ENCODE results near the gene TSPO.

The TSPO gene

GRCh38 chr22:43203471-43203981 lies 52.2 kb downstream of the TSPO start:
- TF ChIP-seq, protein P1, sequence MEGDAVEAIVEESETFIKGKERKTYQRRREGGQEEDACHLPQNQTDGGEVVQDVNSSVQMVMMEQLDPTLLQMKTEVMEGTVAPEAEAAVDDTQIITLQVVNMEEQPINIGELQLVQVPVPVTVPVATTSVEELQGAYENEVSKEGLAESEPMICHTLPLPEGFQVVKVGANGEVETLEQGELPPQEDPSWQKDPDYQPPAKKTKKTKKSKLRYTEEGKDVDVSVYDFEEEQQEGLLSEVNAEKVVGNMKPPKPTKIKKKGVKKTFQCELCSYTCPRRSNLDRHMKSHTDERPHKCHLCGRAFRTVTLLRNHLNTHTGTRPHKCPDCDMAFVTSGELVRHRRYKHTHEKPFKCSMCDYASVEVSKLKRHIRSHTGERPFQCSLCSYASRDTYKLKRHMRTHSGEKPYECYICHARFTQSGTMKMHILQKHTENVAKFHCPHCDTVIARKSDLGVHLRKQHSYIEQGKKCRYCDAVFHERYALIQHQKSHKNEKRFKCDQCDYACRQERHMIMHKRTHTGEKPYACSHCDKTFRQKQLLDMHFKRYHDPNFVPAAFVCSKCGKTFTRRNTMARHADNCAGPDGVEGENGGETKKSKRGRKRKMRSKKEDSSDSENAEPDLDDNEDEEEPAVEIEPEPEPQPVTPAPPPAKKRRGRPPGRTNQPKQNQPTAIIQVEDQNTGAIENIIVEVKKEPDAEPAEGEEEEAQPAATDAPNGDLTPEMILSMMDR (IDR thresholded peaks at IDR 0.05; ENCODE audit: borderline replicate concordance, insufficient read depth, low read depth, low read length) = no peak
- no peak overlapping the region for H3K4me3 ChIP-seq (ENCODE audit: low read depth, low read length)

GRCh38 chr22:43205261-43205691 lies 53.9 kb downstream of the TSPO start:
- H3K4me3 ChIP-seq (ENCODE audit: low read depth, low read length) = no peak overlapping the region
- TF ChIP-seq, protein P1 (IDR thresholded peaks at IDR 0.05; ENCODE audit: borderline replicate concordance, insufficient read depth, low read depth, low read length) = no peak

DNA sequence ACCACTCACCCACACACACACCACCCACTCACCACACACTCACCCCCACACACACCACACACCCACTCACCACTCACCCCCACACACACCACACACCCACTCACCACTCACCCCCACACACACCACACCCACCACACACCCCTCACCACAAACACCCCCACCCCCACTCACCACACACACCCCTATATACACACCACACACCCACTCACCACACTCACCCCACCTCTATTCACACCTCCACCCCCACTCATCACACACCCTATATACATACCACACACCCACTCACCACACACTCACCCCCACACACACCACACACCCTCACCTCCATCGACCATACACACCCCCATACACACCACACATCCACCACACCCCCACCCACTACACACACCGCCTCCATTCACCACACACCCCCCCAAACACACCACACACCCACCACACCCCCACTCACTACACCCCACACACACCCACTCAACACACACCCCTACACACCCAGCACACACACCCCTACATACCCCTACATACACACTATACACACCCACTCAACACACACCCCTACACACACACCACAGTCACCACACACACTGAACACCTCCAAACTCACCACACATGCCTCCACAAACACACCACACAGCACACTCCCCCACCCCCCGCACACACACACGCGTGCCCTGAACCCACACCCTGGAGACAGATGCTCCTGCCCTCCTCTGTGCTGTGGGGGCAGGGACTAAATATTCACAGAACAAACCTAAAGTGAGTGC lies 54.6 kb downstream of the TSPO start:
- TF ChIP-seq, protein P1 (IDR thresholded peaks at IDR 0.05; ENCODE audit: borderline replicate concordance, insufficient read depth, low read depth, low read length) = no peak
- H3K4me3 ChIP-seq (ENCODE audit: low read depth, low read length) = no peak overlapping the region

DNA sequence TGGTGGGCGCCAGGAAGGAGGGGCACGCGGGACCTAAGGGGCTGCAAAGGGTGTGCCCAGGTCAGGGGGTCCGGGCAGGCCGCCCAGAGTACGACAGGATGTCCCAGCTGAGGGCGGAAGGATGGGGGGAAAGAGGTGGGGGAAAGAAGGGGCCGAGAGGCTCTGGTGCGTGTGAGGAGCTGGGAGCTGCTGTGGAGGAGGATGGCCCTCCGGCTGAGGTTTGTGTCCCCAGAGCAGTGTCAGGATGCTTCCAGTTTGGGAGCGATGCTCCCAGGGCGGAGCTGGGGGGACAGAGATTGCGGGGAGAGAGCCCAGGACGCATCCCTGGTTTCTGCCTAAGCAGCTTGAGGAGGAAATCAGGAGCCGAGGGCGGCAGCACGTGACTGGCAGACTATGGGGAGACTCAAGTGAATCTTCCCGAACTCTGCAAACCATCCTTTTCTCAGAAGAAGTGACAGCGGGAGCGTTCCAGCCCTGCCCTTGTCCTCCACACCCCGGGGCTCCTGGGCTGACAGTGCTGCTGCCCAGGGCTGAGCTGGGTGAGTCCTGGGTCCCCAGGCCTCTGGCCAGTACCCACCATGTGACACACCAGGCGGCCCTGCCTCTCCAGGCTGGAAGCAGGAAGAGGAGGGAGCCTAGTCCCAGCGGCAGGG lies 55.3 kb downstream of the TSPO start:
- H3K4me3 ChIP-seq (ENCODE audit: low read depth, low read length) = no peak overlapping the region
- TF ChIP-seq, protein P1 (IDR thresholded peaks at IDR 0.05; ENCODE audit: borderline replicate concordance, insufficient read depth, low read depth, low read length) = no peak

DNA sequence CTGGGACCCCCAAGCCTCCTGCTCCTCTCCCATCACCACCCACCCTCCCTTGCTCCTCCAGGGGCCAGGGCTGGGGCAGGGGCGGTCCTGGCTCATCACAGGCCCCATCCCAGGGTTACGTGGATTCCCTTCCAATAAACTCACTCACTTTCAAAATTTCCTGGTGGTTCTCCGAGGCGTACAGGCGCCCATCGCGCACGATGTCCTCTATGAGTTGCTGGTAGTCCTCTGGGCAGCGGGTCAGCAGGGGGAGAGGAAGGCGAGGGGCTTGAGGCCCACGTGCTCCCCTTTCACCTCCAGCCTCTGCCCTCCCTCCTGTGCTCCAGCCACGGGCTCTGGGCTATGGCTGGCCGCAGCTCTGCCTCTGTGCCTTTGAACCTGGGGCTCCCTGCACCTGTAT lies 56.0 kb downstream of the TSPO start:
- no peak overlapping the region for H3K4me3 ChIP-seq (ENCODE audit: low read depth, low read length)
- TF ChIP-seq, protein P1 (IDR thresholded peaks at IDR 0.05; ENCODE audit: borderline replicate concordance, insufficient read depth, low read depth, low read length) = no peak

DNA sequence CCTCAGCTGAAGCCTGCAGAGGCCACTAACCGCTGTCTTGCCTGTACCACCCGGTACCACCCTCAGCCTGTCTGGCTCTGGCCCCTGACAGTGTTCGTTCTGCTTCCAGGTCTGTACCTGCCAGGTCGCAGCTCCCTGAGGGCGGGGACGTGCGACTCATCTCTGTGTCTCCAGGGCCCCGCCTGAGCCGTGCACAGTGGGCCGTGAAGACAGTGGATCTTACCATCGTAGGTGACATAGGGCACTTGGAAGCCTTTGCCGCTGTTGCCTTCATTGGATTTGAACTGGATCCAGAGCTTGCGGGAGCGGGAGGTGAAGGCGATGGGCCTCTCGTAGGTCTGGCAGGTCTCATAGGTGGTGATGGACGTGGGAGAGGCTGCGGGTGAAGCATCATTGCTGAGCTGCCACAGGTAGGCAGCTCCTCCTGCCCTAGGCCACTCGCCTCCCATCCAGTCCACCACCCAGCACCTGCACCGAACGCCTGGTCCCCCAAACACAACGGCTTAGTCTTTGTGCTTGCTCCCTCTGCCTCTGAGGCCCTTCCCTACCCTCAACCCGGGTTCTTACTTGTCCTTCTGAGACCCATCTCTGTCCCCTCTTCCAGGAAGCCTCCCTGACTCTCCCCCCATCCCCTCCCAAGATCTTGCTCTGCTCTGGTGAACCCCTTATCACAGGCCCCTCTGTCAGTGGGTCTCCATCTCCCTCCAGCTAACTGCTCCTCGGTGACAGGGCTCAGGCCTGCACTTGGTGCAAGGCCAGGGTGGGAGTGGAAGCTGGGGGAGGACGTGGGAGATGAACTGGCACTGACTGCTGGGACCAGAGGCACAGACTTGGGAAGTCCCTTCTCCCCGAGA lies 56.7 kb downstream of the TSPO start:
- TF ChIP-seq, protein P1 (IDR thresholded peaks at IDR 0.05; ENCODE audit: borderline replicate concordance, insufficient read depth, low read depth, low read length) = no peak

More for the DNA sequence above, 56.7 kb downstream of the TSPO start:
- no peak overlapping the region for H3K4me3 ChIP-seq (ENCODE audit: low read depth, low read length)

Data from GM12875 (cell line).